Measurements from ENCODE around the gene CDH22.

Gene CDH22

DNA sequence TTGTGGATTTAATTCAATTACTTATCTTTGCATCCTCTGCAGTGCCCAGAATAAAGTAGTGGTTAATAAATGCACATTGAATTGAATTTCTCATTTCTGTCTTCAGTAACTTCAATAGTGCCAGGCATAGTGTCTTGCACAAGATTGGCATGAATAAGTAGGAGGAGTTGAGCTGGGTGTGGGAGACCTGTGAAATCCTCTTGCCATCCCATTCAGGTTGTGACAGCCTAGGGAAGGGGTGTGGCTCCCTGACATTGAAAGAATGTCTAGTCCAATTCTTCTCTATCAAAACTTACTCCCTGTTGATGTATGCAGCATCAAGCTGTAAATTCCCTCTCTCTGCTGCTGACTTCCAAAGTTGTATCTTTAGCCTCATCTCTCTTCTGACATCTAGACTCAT lies 73.2 kb downstream of the CDH22 start:
- DNase-seq, result no peak

DNA sequence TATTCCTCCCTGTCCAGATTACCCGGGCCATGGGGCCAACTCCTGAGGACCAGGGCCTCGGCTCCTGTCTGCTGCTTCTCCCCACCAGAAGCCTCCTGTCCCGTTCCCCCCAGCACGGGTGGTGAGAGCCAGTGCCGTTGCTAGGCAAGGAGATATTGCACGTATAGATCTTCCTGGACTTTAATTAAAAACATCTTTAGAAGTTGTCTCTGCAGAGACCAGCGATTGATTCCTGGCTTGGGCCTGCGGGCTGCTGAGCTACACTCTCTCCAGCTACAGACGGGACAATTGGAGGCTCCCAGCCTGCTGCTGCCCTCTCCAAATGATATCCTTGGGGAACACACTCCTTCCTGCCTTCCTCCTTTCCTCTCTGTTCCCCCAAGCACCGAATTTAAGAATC lies 74.6 kb downstream of the CDH22 start:
- no peak for DNase-seq

DNA sequence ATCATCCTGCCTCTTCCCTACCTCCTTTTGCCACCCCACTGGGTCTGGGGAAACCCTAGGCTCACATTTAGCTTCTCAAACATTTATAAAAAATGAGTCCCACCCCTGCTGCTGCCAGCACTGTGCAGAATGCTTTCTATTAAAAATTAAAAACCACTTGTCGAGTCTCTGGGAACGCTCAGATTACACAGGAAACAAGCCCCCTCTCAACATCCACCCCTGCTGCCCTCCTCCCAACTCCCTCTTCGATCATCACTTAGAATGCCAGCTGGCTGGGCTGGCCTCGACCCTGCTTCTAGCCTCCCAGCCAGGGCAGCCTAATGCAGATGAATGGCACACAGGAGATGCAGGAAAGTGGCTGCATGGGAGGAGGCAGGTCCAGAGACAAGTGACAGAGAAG lies 75.8 kb downstream of the CDH22 start:
- no peak for DNase-seq

DNA sequence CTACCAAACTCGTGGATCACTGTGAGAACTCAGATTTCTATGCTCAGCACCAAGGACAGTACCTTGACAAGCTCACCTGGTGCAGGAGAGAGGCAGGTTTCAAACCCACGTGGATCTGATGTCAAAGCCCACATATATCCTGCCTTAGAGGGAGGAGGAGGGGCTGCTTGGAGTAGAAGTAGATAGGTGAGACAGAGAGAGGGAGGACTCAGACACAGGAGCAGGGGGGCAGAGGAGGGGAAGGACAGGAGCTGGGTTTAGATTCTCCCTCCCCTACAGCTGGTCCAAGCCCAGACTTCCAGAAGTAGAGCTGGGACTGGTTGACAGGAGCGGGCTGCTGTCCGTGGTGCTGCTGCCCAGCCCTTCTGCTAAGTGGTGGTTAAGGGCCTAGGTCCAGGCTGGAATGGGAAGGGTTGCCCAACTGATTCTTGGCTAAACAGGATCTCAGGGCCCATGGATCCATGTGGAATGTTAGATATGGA lies 77.5 kb downstream of the CDH22 start:
- DNase-seq, result no peak

DNA sequence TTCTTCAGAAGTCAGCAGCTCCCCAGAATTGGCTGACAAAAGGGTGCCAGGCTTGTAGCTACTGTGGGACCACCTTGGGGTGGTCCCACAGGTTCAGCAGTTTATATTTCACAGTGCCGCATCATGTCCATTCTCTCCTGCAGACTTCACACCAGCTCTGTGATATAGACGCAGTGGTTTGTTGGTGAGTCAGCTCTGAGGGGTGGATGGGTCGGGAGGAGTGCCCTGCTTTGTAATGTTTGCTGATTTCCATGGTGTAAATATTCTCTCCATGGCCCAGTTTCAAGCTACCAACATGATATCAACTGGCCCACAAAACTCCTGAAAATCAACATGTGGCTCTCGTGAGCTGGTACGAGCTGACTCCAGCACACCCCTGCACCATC lies 78.2 kb downstream of the CDH22 start:
- no peak for DNase-seq

DNA sequence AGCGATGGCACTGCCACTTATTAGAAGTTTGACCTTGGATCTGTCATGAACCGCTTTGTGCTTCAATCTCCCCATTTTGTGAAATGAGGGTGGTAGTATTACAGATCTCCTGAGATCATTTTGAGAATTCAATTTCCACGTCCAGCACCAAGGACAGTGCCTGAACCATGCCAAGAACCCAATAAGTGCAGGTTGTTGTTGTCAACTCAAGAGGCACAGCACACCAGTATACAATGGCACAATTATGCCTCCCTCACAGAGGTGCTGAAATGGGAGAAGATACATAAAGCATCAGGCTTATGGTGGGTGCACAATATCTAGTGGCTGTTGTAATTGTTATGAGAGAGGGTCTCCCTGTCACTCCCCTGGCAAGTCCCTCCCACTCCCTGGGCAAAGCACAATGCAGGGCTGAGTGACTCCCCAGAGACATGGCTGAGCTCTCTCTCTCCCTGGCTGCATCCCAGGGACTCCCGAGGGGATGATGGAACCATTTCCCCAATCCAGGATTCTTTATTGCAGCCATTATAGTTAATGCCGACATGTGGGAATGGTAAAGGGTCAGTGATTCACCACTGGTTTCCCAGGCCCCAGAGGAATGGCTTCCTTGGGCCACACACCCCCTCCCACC lies 78.7 kb downstream of the CDH22 start:
- no peak for DNase-seq

DNA sequence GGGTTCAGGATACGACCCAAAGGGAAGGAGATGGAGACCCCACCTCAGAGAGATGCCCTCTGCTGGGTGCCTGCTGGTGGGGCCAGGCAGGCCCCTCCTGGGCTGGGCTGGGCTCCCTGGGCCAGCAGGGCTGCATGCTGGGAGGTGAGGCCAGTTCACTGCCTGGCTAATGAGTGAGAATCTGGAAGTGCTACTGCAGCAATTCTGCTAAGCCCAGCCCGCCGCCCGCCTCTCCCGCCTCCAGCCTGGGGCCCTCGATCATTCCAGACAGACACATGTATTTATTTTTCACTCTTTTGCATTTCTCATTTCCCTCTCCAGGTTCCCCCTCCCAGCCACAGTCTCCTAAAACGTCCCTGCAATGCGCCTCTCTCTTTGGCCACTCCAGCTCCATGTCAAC lies 79.6 kb downstream of the CDH22 start:
- no peak for DNase-seq

DNA sequence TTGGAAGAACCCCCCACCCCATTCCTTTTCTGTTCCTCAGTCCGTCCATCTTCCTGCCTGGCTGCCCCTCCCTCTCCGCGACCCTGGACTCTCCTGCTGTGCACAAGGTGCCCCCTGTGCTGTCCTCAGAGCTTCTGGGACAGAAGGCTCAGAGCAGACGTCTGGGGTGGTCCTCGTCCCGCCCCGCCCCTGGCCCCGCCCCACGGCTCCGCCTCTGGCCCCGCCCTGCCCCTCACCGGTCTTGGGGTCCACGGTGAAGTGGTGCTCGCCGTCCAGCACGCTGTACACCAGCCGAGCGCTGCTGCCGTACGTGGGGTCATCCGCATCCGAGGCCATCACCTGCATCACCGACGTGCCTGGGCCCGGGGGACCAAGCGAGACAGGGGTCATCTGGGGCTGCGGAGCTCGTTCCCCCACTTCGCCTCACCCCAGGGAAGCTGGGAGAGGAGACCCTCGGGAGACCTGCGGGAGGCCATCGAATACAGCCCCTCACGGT lies 81.0 kb downstream of the CDH22 start:
- no peak for DNase-seq

DNA sequence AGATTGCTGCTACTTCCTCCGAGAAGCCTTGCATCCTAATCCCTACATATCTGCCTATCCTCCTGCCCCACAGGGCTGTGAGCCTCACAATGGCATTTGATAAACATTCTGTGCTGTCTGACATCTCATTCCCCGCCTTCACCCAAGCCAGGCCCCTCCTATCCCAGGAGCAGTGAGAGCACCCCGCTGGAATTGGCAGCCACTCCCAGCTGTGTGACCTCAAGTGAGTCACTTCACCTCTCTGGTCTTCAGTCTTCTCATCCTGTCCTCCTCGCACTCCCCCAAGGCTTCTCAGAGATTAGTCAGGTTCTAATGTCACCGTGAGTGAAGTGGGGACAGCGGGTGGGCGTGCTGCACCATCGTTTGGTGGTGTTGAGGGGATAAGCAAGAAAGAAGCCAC lies 81.7 kb downstream of the CDH22 start:
- no peak for DNase-seq

DNA sequence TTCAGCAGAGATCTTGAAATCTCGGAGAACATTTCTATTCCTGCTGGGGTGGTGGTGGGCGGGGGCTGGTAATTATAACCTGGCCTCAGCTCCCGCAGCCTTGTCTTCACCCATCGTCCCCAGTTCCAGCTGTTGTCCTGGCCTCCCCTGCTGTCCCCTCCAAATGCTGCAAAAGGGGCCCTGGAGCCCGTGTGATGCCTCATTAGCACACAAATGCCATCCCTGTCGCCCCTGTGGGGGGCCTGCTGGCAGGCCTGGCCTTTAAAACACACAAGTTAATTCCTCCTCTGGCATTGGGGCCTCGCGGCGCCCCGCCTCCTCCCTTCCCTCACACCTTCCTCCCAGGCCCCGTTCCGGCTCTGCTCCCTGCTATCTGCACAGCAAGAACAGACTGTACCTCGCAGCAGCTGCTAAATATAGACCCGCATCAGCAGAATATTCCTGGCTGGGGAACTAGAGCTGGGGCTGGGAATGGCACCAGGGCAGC lies 85.7 kb downstream of the CDH22 start:
- DNase-seq, result no peak

DNA sequence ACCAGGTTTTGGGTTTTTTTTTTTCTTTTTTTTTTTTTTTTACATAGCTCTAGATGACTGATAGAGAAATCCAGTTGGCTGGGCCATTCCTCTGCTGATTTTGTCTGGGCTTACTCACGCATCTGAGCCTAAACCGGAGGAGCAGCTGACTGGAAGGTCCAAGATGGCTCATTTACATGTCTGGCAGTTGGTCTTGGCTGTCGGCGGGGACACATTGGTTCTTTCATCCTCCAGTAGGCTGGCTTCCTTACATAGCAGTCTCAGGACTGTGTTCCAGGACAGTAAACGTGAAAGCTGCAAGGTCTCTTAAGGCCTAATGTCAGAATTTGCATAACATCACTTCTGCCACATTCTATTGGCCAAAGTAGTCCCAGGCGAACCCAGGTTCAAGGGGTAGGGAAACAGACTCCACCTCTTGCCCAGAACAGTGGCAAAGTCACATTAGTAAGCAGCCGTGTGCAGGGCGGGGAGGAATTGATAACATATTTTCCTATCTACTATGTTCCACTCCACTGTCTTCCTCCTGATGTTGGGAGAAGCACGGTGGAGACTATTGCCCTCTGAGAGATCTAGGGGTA lies 87.0 kb downstream of the CDH22 start:
- DNase-seq, result no peak

DNA sequence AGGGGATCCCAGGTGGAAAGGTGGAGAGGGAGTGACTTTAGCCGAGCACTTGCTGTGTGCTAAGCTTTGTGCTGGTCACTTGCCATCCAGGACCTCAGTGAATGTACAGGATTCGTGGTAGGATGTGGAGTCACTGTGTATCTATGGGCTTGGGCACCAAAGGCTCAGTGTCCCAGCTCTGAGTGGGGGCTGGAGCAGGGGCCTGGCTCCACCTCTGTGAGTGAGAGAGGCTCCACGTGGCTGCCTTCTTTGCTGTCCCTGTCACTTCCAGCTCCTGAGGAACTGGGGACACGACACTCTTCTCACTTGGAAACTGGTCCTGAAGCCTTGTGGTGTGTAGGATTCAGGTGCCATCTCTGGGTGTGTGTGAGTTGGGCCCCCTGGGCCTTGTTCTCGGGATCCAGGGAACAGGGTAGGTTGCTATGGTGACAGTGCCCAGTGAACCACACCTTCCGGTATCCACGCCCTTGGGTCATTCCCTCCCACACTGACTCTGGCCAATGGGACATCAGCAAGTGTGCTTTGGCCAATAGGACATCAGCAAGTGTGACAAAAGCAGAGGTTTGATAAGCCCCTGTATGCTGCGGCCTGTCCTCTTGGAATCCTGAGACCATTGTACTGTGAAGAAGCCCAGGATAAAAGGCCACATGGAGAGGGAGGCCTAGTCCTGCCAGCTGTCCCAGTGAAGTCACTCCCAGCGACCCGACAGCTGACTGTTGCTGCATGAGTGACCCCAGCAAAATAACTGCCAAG lies 87.7 kb downstream of the CDH22 start:
- DNase-seq, result no peak

DNA sequence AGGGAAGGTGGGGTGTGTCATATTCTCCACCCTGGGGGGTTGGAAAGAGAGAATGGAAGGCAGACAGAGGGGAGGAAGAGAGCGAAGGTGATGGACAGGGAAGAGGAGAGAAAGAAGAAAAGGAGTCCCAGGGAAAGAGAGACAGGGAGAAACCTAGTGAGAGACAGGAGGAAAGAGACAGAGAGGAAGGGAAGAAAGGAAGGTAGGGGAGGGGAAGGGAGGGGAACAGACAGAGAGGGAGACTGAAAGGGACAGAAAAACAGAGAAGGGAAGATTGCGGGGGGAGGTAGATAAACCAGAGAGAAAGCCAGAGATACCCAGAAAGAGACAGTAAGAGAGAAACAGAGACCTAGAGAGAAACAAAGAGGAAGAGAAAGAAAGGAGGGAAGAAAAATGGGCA lies 88.4 kb downstream of the CDH22 start:
- DNase-seq, result no peak

DNA sequence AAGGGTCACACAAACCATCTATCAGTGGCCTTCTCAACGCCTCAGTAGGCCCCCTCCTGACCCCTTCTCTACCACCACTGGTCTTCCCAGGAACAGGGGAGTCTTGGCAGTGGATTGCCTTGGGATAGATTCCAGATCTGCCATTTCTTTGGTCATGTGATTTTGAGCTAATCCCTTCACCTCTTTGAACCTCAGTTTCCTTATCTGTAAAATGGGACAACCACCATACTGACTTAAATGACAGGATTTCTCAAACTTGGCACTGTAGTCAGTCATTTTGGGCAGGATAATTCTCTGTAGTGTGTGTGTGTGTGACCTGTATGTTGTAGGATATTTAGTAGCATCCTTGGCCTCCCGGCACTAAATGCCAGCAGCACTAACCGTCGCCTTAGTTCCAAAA lies 89.1 kb downstream of the CDH22 start:
- DNase-seq, result no peak

DNA sequence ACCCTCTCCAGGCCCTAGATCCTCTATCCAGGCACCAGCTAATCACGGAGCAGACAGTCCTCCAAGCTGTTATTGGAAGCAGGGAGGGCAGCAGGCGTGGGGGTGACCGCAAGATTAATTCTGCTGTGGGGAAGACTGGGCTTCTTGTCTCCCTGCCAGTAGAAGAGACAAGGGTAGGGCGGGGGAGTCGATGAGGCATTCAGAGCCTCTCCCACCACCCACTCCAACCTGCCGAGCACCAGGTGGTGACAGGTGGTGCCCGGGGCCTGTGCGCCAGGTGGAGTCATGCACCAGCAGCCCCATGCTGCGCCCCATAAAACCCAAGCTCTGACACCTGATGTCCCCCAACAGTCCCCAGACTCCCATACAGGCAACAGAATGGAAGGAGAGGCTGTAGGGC lies 89.6 kb downstream of the CDH22 start:
- no peak for DNase-seq

DNA sequence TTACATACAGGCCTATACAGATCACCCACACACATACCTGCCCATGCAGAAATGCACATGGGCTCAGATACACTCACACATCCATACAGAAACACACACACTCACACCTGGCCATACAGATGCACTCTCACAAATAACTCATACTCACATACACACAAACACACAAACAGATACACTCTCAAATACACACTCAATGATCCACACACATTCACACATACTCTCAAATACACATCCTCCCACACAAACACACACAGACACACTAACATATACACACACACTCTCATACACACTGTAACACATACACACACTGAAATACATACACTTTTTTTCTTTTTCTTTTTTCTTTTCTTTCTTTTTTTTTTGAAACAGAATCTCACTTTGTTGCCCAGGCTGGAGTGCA lies 90.7 kb downstream of the CDH22 start:
- no peak for DNase-seq

DNA sequence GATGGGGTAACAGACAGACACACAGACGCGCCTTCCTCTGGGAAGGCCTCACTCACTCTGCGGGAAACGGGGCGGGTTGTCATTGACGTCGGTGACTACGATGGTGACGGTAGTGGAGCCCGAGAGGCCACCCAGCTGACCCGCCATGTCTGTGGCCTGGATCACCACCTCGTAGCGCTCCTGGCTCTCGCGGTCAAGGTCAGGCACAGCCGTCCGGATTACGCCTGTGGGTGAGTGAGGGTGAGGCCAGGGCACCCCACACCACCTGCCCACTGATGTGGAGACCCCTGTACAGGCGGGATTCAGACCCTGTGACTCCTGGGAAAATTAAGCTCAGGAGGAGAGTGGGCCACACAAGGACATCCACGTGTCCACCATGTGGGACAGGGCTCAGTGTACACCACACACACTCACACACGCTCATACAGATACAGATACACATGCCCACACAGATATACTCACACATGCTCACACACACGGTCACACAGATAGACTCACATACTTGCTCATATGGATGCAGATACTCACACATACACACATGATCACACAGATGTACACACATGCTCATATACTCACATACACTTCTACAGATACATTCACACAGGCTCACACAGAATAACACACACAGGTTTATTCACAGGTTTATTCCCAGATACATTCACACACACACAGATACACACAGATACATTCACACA lies 91.4 kb downstream of the CDH22 start:
- DNase-seq, result no peak

DNA sequence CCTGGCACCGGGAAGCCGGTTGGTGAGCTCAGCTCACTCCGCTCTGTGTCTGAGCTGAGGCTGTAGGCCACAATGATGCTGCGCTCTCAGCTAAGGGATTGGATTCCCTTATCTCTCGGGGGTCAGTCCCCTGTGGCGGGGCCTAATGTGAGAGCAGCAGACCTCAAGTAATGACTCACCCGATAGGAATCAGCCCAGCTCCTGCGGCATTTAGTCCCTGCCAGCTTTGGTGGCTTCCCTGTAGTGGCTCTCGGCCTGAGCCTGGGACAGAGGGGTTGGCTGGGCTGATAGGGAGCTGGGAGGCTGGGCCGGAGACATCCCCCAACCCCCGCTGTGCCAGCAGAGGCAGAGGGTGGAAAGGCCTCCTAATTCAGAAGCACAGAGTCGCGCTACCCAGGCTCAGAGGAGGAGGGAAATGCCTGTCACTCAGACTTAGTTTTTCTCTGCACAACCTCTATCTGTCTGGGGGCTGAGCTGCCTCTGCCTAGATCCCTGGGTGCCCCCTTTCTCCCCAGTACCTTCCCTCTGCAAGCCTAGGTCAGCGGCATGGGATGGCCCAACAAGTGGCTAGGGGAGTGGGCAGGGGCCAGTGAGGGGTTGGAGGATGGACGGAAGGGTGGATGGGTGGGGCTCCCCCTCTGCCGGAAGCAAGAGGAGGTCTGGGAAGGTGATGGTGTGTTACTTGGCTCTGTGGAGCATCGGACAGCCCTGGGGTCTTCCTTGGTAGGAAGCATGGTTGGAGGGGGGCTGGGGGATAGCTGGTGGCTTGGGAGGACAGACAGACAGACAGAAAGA lies 92.2 kb downstream of the CDH22 start:
- DNase-seq, result no peak

DNA sequence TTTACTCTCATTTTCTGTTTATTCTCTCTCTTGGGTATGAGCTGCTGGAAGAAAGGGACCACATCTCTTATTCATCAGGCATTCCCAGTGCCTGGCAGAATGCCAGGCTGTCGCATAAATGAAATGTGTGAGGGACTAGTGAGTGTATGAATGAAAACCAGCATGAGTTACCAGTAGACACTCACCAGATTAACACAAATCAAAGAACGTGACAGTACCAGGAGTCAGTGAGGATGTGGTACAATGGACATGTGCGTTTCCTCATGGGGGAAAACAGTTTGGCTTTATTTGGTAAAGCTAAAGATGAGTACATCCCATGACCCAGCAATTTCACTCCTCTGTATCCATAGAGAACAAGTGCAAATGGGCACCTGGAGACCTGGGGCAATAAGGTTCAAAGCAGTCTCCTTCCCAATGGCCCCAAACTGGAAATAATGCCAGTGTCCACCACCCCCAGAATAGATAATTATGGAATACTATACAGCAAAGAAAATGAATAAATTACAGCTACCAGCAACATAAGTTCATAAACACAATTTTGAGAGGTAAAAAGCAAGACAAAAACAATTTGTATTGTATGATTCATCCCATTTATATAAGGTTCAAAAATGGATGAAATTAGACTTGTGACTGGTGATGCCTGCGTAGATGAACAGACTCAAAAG lies 93.3 kb downstream of the CDH22 start:
- DNase-seq, result no peak

DNA sequence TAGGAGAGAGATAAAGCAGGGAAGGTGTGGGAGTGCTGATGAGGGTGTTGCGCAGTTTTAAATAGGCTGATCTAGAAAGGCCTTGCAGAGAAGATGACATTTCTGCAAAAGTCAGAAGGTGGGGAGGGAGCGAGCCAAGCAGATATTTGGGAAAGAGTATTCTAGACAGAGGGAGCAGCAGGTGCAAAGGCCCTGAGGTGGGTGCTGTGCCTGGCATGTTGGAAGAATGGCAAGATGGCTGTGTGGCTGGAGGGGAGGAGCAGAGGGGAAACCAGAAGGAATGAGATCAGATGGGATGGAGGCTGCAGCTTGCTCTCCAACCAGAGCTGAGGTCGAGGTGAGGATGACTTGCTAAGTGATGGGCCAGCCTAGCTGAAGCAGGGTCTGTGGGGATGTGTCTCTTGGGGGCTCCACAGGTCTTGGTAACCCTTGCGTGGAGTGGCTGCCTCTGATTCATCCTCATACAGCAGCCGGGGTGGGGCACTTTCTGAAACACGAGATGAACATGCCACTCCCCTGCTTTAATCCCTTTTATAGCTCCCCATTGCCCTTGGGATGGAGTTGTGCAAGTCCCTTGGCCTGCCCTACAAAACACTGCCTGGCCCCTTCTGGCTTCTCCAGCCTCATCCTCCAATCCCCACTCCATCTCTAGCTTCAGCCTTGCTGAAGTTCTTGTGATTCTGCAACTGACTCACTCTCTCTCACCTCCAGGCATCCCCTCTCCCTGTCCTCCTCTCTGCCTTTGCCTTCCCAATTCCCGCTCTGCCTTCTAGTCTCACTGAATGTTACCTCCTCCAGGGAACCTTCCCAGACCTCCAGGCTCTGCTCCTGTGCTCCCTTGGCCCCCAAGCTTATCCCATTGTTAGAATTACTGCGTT lies 94.1 kb downstream of the CDH22 start:
- DNase-seq, result no peak

DNA sequence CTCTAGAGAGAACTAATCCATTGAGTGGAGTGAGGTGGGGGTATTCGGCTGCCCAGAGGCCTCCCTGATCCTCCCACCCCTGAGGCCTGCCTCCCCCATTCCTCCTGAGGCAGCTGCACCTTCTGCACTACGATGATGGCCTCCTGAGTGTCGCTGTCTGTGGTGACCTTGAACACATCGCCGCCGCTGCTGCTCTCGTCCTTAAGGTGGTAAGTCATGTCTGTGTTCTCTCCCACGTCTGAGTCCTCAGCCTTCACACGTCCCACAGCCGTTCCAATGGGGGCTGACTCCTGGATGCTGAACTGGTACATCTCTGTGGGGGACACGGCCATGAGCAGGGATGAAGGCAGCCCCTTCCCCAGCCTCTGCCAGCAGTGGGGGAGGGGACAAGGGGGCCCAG lies 95.4 kb downstream of the CDH22 start:
- DNase-seq, result no peak

Measured in NCI-H2081 treated with DMSO at 0.1 percent for 48 hours (cell line).